Activated CD8-positive, alpha-beta memory T cell treated with anti-CD3 and anti-CD28 coated beads for 36 hours (primary cell): ENCODE results near the gene DNASE2. TPM values are rescaled to one million over a fixed set of nuclear protein-coding genes. Genes with fewer than 3 reads are reported as not detected.

Experiments
- CTCF ChIA-PET: fragments of 350-600 bp; sonication (Branson Sonifier 250); formaldehyde crosslinking; loops from one replicate; lab custom pipeline; 2021; ENCODE audit warnings: antibody characterized with exemption; lab: Charles Lee
- POLR2A ChIA-PET: fragments of 350-600 bp; sonication (Branson Sonifier 250); formaldehyde crosslinking; loops from one replicate; lab custom pipeline; 2021; ENCODE audit warnings: antibody characterized with exemption; lab: Charles Lee
- total RNA-seq, 2 experiments: library from RNA; stranded (reverse); gene quantifications; one replicate each; pipeline ENCODE4 v1.2.3, GENCODE V29; 2021

The DNASE2 gene
- total RNA-seq, 2 experiments from 2014 or later, result 20.5 to 23.1 TPM

GRCh38 chr19:12825254-12826131, 55.8 kb downstream of the DNASE2 start:
- ChIA-PET POLR2A (no interaction called here), CTCF (interaction anchor here (0.6 kb wide), 1 partner anchor 96 kb away, joined by 3 read pairs; no protein-coding TSS in a partner anchor)

Other genes with a start within 250 kb of the DNASE2 start
- 10 to 100 TPM; 96.6 to 98.2 TPM for gene MAN2B1, start 214.7 kb downstream of the DNASE2 start, total RNA-seq
- gene WDR83, start 214.6 kb downstream of the DNASE2 start, total RNA-seq, result 10 to 100 TPM; 22.4 to 23.7 TPM
- 100 to 1,000 TPM; 100 to 106 TPM for gene DHPS, start 199.6 kb downstream of the DNASE2 start, total RNA-seq
- gene GNG14, start 193.5 kb downstream of the DNASE2 start, total RNA-seq, result not detected
- gene FBXW9, start 184.8 kb downstream of the DNASE2 start, total RNA-seq, result 10 to 100 TPM; 10.2 to 10.5 TPM
- 100 to 1,000 TPM; 145 to 148 TPM for gene TNPO2, start 157.5 kb downstream of the DNASE2 start, total RNA-seq
- 100 to 1,000 TPM; 225 to 233 TPM for gene TRIR, start 146.8 kb downstream of the DNASE2 start, total RNA-seq
- gene GET3, start 144.0 kb downstream of the DNASE2 start, total RNA-seq, result 10 to 100 TPM; 90.8 to 91.0 TPM
- gene BEST2, start 129.7 kb downstream of the DNASE2 start, total RNA-seq, result not detected
- gene HOOK2, start 105.9 kb downstream of the DNASE2 start, total RNA-seq, result 10 to 100 TPM; 12.9 to 13.1 TPM
- gene JUNB, start 90.0 kb downstream of the DNASE2 start, total RNA-seq, result 100 to 1,000 TPM; 262 TPM
- gene PRDX2, start 79.6 kb downstream of the DNASE2 start, total RNA-seq, result 100 to 1,000 TPM; 204 to 208 TPM
- 10 to 100 TPM; 29.1 to 29.9 TPM for gene THSD8, start 79.4 kb downstream of the DNASE2 start, total RNA-seq
- gene RNASEH2A, start 74.9 kb downstream of the DNASE2 start, total RNA-seq, result 10 to 100 TPM; 58.3 to 60.7 TPM
- gene RTBDN, start 46.9 kb downstream of the DNASE2 start, total RNA-seq, result not detected
- gene MAST1, start 42.9 kb downstream of the DNASE2 start, total RNA-seq, result under 1 TPM; 0.59 to 0.92 TPM
- under 1 TPM; 0.69 to 0.84 TPM for gene KLF1, start 5.8 kb upstream of the DNASE2 start, total RNA-seq
- 10 to 100 TPM; 55.2 to 57.2 TPM for gene GCDH, start 9.7 kb upstream of the DNASE2 start, total RNA-seq
- gene SYCE2, start 37.8 kb upstream of the DNASE2 start, total RNA-seq, result 1 to 10 TPM; 1.1 to 1.5 TPM
- gene FARSA, start 52.3 kb upstream of the DNASE2 start, total RNA-seq, result 100 to 1,000 TPM; 183 to 188 TPM
- gene CALR, start 57.2 kb upstream of the DNASE2 start, total RNA-seq, result 100 to 1,000 TPM; 805 to 809 TPM
- 100 to 1,000 TPM; 216 to 220 TPM for gene RAD23A, start 64.4 kb upstream of the DNASE2 start, total RNA-seq
- 10 to 100 TPM; 38.9 to 40.8 TPM for gene GADD45GIP1, start 75.8 kb upstream of the DNASE2 start, total RNA-seq
- not detected for gene DAND5, start 88.1 kb upstream of the DNASE2 start, total RNA-seq
- 1 to 10 TPM; 2.2 to 3.5 TPM for gene NFIX, start 114.0 kb upstream of the DNASE2 start, total RNA-seq
- gene LYL1, start 221.4 kb upstream of the DNASE2 start, total RNA-seq, result 1 to 10 TPM; 1.8 to 2.8 TPM
- 100 to 1,000 TPM; 130 to 134 TPM for gene TRMT1, start 235.3 kb upstream of the DNASE2 start, total RNA-seq
- gene NACC1, start 236.8 kb upstream of the DNASE2 start, total RNA-seq, result 100 to 1,000 TPM; 116 to 119 TPM